Stimulated activated CD4-positive, alpha-beta T cell treated with anti-CD3 and anti-CD28 coated beads, TNF-alpha, amount 100 ng/mL, for 48 hours (primary cell): ENCODE data around the gene IQSEC1.

Experiments
- DNase-seq, 3 donors: peaks; one replicate each; pipeline ENCODE4 v3.0.0-alpha.2; 2020; ENCODE audit warnings: low read depth in 3 of 3

Gene IQSEC1

DNA sequence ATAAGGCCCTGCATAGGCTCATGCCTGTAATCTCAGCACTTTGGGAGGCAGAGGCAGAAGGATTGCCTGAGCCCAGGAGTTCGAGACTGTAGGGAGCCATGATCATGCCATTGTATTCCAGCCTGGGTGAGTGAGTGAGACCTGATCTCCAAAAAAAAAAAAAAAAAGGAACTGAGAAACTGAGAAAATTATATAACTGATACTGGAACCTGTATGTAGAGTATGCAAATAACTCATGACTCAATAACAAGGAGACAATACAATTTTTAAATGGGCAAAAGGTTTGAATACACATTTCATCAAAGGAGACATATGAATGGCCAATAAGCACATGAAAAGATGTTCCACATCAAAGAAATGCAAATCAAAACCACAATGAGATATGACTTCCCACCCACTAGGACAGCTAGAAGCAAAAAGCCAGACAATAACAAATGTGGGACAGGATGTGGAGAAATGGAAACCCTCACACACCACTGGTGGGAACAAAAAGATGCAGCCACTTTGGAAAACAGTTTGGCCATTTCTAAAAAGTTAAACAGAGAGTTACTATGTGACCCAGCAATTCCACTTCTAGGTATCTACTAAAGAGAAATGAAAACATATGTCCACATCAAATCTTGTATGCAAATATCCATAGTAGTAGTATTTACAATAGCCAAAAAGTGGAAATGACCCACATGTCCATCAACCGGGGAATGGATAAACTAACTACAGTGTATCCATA is 70.7 kb downstream of the IQSEC1 start:
- no peak for DNase-seq

DNA sequence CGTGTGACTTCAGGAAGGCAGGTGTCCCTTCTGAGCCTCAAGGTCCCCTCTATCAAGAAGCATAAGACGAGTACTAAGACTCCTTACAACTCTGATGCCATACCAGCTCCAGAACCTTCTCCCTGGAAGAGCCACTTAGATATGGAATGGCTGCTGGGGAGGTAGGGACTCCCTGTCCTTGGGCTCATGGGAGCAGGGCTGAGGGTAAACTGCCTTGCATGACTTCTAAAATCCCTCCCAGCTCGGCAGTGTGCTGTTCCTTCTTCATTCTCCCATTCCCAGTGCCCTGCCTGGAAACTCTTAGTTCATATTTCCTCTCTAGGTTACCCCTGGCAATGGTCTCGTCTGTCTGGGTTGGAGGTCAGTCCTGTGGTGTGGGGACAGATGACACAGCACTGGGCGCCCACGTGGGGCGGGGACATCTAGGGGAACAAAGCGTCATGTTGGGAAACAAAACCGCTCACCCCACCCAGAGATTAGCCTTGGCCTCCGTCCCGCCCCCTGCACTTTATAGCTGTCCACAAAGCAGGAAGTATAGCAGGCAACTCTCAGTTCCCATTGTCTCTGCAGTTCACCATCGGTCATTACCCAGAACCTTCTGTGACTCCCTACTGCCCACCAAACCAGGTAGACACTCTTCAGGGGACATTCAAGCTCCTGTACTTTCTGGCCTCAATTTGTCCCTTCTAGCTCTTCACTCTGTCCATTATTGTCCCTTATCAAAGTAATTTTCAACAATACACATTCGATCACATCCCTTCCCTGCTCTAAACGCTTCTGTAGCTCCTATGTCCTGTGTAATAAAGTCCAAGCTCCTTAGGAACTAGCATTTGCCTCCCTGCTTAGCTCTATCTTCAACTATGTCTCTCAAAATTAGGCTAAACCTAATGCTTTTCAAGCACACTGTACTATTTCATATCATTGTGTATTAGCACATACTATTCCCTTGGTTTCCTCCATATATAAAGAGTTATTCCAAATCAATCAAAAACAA is 73.8 kb downstream of the IQSEC1 start:
- DNase-seq = no peak

DNA sequence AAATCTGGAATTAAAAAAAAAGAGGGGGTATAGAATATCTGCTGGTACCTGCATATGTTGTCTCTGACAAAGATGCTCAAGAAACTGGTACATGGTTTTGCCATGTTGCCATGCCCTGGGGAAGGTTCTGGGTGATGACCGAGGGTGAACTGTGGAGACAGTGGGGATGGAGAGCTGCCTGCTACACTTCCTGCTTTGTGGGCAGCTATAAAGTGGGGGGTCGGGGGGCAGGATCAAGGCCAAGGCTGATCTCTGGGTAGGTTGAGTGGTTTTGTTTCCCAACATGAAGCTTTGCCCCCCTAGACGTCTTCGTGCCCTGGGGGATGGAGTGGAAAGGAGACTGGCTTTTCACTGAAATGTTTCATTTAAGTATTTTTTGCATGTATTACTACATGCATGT is 74.6 kb downstream of the IQSEC1 start:
- no peak for DNase-seq

GRCh38 chr3:12997387-12997786 is 75.8 kb downstream of the IQSEC1 start:
- no peak for DNase-seq

- no peak for DNase-seq
These were observed 77.1 kb downstream of the IQSEC1 start for GRCh38 chr3:12996181-12996506.

DNA sequence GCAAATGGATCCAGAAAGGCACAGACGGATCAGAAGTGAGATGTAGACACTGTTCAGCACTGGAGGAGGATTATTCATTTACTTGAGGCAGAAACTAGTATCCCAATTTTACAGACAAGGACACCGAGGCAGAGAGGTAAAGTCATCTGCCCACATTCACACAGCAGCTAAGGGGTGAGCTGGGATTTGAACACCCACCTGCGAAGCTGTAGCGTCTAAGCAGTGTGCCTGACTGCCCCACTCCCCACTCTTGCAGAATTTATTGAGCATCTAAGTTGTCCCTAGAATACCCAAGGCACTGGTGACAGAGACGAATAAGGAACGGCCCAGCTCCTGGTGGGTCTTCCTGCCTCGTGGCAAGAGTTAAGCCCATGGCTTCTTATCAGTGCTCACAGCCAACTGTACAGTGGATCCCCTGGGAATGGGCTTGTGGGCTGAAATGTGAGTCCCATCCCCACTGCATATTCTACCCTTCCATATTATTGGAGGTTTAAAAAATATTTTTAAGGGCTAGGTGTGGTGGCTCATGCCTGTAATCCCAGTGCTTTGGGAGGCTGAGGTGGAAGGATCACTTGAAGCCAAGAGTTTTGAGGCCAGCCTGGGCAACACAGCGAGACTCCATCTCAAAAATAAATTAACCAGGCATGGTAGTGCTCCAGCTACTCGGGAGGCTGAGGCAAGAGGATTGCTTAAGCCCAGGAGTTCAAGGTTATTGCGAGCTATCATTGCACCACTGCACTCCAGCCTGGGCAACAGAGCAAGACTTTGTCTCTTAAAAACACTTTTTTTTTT is 77.6 kb downstream of the IQSEC1 start:
- no peak for DNase-seq

DNA sequence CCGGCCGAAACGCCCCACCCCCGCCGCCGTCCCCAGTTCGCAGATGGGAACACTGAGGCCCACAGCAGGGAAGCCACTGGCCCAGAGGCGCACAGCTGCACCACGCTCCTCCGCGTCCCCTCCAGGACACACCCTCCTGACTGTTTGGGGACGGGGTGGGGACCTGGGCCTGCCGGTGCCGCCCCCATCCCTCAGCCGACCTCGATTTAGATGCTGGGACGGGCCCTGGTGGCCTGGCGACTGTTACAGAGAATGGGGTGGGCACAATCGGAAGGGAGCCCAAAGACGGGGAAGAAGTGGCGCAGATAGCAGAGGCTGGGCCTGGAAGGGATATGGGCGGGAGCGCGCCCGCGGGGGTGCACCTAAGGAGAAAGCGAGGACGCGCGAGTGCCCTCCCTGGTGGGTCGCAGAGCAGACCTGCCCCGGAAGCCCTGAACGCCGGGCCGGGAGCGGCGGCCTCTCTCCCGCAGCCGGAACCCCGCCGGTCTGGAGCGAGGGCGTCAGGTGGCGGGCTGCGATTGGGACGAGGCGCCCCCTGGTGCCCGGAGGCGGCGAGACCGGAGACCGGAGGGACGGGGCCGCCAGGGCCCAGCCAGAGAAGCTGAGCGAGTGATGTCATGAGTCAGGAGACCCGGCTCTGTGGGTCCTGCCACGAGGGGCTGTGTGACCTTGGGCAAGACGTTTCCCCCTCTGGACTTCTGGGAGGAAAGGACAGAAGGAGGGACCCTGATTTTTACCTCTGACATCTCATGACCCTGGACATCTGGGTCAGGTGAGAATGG is 78.4 kb downstream of the IQSEC1 start:
- DNase-seq = peak; percentile 73 to 80 (median 75)

- no peak for DNase-seq
These were observed 78.9 kb downstream of the IQSEC1 start for GRCh38 chr3:12994357-12994606.

DNA sequence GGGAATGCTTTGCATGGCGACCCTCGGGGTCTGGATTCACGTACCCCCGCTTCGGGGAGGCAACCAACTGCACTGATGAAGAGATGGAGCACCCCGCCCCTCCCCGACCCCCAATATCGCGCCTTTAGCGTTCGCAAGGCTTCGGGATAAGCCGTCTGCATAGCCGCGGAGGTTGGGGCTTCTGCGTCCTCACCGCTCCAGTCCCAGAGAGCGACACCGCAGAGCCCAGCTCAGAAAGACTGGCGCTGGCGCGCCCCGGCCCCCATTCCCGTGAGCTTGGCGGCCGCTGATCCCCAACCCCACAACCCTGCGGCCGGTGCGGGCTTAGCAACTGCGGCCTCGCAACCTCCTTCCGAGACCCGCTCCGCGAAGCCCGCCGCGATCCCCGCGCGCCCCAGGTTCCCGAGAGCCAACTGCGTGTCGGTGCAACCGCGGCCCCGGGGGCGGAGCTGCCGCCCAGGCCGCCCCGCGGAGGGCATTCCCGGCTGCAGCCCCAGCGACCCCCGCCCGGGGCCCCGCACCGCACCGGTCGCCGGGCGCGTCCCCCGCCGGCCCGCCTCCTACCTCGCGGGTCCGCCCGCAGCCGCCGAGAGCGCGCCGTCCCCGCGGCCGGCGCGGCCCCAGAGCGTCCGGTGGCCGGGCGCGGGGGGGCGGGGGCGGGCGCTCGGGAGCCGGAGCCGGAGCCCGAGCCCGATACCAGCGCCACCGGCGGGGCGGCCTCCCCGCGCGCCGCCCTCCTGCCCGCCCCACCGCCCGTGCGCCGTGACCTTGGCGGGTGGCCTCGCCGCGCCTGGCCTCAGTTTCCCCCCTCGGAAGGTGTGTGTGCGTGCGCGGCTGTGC is 79.5 kb downstream of the IQSEC1 start:
- no peak for DNase-seq

GRCh38 chr3:12992629-12993516 is 80.4 kb downstream of the IQSEC1 start:
- DNase-seq = no peak

DNA sequence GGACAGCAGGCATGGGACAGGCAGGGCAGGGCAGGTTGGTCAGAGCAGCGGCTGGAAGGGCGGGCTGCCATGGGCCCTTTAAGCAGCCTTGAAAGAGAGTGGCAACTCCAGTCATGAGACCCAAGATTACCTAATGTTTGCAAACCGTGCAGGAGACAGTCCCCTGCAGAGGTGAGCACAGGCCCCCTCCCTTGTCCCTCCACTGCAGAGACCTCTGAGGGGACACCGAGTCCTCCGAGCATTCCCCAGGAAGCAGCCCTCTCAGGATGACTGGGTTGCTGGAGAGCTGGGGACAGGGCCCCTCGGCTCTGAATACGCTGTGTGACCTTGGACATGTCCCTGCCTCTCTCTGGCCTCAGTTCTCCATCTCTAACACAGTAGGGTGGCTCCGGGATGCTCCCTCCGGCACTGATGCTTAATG is 81.4 kb downstream of the IQSEC1 start:
- no peak for DNase-seq

DNA sequence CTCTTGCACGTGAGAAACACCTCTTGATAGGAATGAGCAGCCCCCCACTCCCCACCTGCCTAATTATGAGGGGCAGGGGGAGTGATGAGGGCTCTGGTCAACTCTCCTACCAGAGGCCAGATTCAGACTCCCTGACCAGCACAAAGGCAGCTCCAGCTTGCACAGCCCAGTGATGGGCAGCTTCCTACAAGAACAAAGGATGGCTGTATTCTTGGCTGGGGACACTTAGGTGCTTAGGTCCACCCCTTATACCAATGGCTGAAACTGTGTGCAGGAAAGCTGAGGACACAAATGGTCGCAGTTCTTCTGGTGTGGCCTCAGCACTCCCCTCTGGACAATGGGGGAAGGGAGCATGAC is 81.8 kb downstream of the IQSEC1 start:
- no peak for DNase-seq

DNA sequence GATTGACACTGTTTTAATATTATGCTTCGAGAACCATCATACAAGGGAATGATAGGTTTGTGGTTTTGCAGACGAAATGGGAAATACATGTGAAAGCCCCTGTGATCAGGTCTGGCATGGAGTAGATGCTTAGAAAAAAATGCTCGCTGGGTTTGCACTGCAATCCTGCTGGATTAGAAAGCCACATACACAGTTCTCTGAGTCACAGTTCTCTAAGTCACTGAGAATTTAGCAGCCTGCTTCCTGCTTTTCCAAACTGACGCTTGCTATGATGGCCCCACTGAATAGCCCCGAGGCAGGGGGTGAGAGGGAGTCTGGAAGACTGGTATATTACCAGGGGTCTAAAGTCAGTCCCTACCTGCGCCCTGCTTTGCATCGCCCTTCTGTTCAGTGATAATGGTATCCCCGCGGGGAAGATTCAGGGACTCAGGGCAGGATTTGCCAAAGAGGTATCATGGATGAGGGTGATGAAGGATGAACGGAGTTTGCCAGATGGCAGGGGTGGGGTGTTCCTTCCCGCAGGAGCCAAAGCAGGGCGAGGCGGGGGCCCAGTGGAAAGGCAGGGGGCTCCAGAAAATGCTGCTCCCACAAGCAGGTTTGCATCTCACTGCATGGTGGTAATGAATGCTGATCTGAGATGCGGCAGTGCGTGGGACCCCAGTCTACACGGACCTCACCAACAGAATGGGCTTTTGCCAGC is 82.3 kb downstream of the IQSEC1 start:
- no peak for DNase-seq

DNA sequence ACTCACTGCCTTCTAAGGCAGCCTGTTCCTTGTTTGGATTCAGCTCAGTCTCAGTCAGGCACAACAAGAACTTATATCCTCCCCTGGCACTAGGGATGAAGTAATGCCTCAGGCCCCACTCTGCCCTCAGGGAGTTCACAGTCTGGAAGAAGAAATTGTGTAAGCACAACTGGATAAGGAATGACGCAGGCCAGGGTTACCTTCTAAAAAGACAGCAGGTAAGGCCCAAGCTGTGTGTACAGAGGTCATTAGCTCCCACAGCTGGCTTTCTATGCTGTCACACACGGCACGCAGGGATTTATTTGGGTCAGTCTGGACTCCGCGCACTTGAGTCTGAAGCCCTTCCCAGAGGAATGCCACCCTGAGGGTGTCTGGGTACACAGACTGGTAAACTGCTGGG is 82.9 kb downstream of the IQSEC1 start:
- DNase-seq = no peak

- no peak for DNase-seq
These were observed 84.3 kb downstream of the IQSEC1 start for GRCh38 chr3:12988728-12989454.

DNA sequence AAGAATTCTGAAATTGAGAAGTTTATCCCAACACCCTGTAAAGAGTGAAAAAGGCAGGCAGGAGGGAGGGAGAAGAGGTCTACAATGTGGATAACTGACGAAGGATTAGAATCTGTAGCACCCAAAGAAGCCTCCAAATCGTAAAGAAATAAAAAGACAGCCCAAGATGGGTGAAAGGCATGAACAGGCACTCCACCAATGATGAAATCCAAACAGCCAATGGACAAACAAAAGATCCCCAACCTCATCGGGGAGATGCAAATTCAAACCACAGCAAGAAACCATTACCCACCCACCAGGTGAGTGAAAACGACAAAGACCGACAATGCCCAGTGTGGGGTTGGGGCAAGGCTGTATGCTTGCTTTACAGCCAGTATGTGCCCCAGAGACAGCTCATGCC is 85.6 kb downstream of the IQSEC1 start:
- no peak for DNase-seq

- DNase-seq = no peak
These were observed 86.2 kb downstream of the IQSEC1 start for GRCh38 chr3:12986986-12987385.

- no peak for DNase-seq
These were observed 86.7 kb downstream of the IQSEC1 start for GRCh38 chr3:12986521-12986920.

DNA sequence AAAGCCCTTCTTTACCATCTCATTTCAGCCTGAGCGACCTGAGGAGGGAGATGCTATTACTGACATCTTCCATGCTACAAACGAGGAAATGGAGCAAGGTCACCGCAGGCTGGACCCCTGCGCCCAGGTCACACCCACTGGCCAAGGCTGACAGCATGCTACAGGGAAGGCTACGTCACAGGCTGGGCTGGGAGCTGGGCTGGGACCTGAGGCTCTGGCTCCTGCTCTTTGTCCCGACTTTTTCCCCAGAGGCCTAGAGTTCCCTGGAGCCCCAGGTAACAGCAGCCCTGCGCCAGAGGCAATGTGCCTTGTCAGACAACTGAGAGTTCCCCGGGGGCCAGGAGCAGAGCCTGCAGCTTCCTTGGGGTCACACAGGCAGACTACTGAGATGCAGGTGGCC is 87.2 kb downstream of the IQSEC1 start:
- DNase-seq = no peak
